ENCODE data around the gene NCKAP5. TPM values are rescaled to one million over a fixed set of nuclear protein-coding genes. Genes with fewer than 3 reads are reported as not detected.

The NCKAP5 gene
- total and polyA plus RNA-seq, 10 donors: 0.39 to 6.0 (median 3.3) TPM

DNA sequence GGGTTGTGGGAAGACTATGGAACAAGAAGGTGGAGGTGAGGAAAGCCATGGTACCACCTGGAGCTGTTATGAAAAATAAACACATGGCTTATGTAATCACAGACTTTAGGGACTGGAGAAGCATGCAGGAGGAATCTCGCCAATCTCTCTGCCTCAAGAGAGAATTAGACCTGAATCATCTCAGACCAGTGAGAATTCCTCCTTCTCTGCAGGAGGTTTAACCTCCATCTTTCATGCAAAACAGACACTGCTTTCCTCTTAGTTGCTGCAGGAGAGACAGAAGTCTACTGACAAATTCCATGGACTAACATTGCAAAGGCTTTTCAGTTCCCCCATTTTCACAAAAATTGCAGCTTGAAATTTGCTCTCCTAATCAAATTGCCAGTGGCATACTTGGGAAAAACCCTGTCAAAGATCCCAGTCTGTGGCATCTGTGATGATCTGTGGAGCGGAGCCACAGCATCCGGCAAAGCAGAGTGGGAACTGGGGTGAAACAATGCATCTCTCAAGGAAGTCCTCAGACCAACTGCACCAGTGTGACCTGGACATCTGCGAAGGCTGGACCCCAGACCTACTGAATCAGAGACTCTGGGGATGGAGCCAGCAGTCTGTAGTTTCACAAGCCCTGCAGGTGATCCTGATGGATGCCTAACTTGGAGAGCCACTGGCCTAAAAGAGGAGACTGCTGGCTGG lies 28.6 kb upstream of the NCKAP5 start:
- Histone ChIP-seq H3K4me3 (no peak overlapping the region), H3K27me3 (replicated peaks in 1 of 7) (no peaks in the 10 kb centered on the region), H3K4me1 (no peaks in the 10 kb centered on the region), H3K27ac (no peak overlapping the region), H3K9me3 (no peaks in the 10 kb centered on the region), H3K36me3 (no peaks in the 10 kb centered on the region)
- 63 to 79% (median 70%) methylated on average over 4 of the region's 4 CpGs for WGBS, 5 donors
- TF ChIP-seq POLR2AphosphoS5 (IDR thresholded peaks at IDR 0.05): no peak
- no peak for TF ChIP-seq POLR2A (IDR thresholded peaks at IDR 0.05)
- TF ChIP-seq, protein P1, sequence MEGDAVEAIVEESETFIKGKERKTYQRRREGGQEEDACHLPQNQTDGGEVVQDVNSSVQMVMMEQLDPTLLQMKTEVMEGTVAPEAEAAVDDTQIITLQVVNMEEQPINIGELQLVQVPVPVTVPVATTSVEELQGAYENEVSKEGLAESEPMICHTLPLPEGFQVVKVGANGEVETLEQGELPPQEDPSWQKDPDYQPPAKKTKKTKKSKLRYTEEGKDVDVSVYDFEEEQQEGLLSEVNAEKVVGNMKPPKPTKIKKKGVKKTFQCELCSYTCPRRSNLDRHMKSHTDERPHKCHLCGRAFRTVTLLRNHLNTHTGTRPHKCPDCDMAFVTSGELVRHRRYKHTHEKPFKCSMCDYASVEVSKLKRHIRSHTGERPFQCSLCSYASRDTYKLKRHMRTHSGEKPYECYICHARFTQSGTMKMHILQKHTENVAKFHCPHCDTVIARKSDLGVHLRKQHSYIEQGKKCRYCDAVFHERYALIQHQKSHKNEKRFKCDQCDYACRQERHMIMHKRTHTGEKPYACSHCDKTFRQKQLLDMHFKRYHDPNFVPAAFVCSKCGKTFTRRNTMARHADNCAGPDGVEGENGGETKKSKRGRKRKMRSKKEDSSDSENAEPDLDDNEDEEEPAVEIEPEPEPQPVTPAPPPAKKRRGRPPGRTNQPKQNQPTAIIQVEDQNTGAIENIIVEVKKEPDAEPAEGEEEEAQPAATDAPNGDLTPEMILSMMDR (IDR thresholded peaks at IDR 0.05 in 8 of 11, conservative IDR thresholded peaks at IDR 0.05 in 3 of 11): no peak
- intact Hi-C loops (cut with DNase I; ENCODE audit: low total_unique reads): no loop called here
- DNase-seq: no peak

DNA sequence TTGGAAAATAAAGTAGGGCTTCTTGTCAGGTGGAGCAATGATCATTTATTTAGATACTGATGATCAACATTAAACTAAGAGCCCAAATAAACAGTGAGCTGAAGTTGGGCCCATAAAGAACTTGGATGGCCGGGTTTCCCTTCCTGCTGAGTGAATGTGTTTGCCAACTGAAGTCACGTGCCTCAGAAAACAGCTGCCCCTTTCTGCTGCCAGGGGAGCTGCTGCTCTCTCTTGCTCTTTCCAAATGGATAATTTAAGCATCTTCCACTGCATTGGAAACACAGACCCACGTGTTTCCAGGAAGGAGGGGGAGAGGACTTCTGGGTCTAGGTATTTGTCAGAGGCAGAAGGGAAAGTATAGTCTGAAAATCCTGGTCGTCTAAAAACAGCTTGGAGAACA lies 22.9 kb upstream of the NCKAP5 start:
- 20 to 28% (median 25%) methylated on average over 4 of the region's 4 CpGs for WGBS, 5 donors
- H3K36me3 ChIP-seq: no peaks in the 10 kb centered on the region
- H3K27me3 ChIP-seq (replicated peaks in 1 of 7): no peaks in the 10 kb centered on the region
- no peak for TF ChIP-seq POLR2AphosphoS5 (IDR thresholded peaks at IDR 0.05)
- TF ChIP-seq, protein P1 (IDR thresholded peaks at IDR 0.05 in 8 of 11, conservative IDR thresholded peaks at IDR 0.05 in 3 of 11): no peak
- no peak for TF ChIP-seq POLR2A (IDR thresholded peaks at IDR 0.05)
- intact Hi-C loops (cut with DNase I; ENCODE audit: low total_unique reads): no loop called here
- H3K4me1 ChIP-seq: no peaks in the 10 kb centered on the region
- no peak for DNase-seq
- no peak overlapping the region for H3K4me3 ChIP-seq
- no peak overlapping the region for H3K27ac ChIP-seq
- no peaks in the 10 kb centered on the region for H3K9me3 ChIP-seq

DNA sequence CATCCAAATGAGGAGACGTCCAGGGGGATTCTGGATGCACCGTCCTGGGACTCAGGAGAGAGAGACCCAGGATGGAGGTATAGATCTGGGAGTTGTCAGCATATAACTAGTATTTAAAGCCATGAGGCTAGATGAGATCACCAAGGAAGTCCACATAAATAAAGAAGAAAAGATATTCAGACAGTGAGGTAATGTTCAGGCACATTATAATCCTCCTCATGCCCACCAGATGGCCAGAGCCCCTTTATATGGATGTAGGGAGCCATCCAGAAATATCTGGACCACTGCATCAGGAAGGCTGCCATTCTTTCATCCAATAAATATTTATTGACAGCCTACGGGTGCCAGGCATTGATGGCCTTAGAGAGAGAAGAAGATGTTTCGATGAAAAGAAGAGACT lies 21.2 kb upstream of the NCKAP5 start:
- Histone ChIP-seq H3K4me3 (no peak overlapping the region), H3K9me3 (no peaks in the 10 kb centered on the region), H3K27me3 (replicated peaks in 1 of 7) (no peaks in the 10 kb centered on the region), H3K4me1 (no peaks in the 10 kb centered on the region), H3K36me3 (no peaks in the 10 kb centered on the region), H3K27ac (no peak overlapping the region)
- DNase-seq: no peak
- 58 to 90% (median 70%) methylated on average over 4 of the region's 4 CpGs for WGBS, 5 donors
- intact Hi-C loops (cut with DNase I; ENCODE audit: low total_unique reads): no loop called here
- TF ChIP-seq POLR2AphosphoS5 (IDR thresholded peaks at IDR 0.05): no peak
- TF ChIP-seq POLR2A (IDR thresholded peaks at IDR 0.05): no peak
- TF ChIP-seq, protein P1 (IDR thresholded peaks at IDR 0.05 in 8 of 11, conservative IDR thresholded peaks at IDR 0.05 in 3 of 11): no peak

DNA sequence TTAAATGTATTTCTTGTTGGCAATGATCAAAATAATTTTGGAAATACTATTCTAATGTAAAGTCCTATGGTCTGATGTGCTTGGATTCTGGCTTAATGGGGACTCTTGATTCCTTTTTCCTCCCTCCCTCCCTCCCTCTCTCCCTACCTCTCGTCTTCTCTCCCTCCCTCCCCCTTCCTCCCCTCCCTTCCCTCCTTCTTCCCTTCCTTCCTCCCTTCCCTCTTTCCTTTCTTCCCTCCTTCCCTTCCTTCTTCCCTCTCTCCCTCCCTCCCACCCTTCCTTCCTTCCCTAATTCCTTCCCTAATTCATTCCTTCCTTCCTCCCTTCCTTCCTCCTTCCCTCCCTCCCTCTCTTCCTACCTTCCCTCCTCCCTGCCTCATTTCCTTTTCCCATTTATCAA lies 19.9 kb upstream of the NCKAP5 start:
- Histone ChIP-seq H3K4me3 (no peak overlapping the region), H3K4me1 (no peaks in the 10 kb centered on the region), H3K27me3 (replicated peaks in 1 of 7) (no peaks in the 10 kb centered on the region), H3K9me3 (no peaks in the 10 kb centered on the region), H3K27ac (no peak overlapping the region), H3K36me3 (no peaks in the 10 kb centered on the region)
- WGBS, 5 donors: 13 to 25% (median 20%) methylated on average over 1 of the region's 1 CpG
- TF ChIP-seq, protein P1 (IDR thresholded peaks at IDR 0.05 in 8 of 11, conservative IDR thresholded peaks at IDR 0.05 in 3 of 11): no peak
- TF ChIP-seq POLR2AphosphoS5 (IDR thresholded peaks at IDR 0.05) (no peak), POLR2A (IDR thresholded peaks at IDR 0.05) (no peak)
- intact Hi-C loops (cut with DNase I; ENCODE audit: low total_unique reads): no loop called here
- no peak for DNase-seq

Data from spleen (tissue), 11 donors.